ENCODE measurements around the gene PIP5K1C. TPM values are rescaled to one million over a fixed set of nuclear protein-coding genes. Genes with fewer than 3 reads are reported as not detected.
A peak's percentile ranks its signal among the peaks of the same experiment; 100 is the strongest.

The PIP5K1C gene
- total RNA-seq, 4 donors from 2014 or later: 16.1 to 21.1 (median 17.4) TPM

DNA sequence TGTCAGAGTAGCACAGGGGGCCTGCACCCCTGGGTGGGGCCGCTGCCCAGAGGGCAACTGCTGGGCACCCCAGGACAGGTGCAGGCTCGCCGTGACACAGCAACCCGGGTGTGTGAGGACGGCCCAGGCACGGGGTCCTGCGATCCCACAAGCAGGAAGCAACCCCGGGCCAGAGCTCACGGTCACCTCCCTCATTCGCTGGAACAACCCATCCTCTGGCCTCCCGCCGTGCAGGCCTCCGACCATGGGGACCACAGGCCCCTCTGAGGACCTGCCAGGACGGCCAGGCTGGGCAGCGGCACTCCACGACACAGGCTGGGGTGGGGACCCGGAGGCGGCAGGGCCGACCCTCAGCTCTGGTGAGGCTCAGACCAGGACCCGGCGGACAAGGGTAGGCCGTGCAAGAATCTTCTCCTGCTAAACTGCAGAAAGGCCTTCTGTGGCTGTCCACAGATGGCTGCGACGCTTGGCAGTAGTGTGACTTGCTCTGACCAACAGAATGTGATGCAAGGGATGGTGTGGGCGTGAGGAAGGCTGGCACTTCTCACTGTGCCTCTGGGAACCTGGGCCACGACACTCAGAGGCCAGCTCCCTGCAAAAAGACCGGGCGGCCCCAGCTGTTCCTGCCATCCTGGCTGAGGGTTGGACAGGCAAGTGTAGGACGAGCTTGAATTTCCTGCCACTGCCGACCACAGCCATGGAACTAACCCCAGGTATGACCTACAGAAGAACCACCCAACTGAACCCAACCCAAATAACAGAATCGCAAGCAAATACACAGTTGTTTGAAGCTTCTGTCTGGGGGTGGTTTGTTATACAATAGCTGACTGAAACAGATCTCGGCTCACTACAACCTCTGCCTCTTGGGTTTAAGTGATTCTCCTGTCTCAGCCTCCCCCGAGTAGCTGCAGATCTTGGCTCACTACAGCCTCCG, 26.5 kb downstream of the PIP5K1C start:
- no peak for ATAC-seq (ENCODE audit: low FRiP score)
- no peak for DNase-seq (ENCODE audit: low spot score)
- TF ChIP-seq, protein P1, sequence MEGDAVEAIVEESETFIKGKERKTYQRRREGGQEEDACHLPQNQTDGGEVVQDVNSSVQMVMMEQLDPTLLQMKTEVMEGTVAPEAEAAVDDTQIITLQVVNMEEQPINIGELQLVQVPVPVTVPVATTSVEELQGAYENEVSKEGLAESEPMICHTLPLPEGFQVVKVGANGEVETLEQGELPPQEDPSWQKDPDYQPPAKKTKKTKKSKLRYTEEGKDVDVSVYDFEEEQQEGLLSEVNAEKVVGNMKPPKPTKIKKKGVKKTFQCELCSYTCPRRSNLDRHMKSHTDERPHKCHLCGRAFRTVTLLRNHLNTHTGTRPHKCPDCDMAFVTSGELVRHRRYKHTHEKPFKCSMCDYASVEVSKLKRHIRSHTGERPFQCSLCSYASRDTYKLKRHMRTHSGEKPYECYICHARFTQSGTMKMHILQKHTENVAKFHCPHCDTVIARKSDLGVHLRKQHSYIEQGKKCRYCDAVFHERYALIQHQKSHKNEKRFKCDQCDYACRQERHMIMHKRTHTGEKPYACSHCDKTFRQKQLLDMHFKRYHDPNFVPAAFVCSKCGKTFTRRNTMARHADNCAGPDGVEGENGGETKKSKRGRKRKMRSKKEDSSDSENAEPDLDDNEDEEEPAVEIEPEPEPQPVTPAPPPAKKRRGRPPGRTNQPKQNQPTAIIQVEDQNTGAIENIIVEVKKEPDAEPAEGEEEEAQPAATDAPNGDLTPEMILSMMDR (IDR thresholded peaks at IDR 0.05): no peak

DNA sequence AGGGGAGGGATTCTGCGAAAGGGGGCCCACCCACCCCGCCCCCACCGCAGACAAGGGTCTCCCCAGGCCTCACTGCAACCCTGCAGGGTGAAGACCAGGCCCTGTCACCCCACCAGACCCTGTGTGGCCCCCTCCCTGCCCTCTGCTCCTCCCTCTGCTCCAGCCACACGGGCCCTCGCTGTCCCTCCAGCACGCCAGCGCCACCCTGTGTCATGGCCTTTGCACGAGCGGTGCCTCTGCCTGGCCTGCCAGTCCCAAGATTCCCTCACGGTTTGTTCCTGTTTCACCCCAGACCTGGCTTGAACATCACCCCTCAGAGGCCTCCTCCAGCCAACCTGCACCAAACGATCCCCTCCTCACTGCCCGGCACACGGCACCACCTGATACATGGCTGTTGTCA, 27.3 kb downstream of the PIP5K1C start:
- DNase-seq (ENCODE audit: low spot score): no peak
- TF ChIP-seq, protein P1 (IDR thresholded peaks at IDR 0.05): no peak
- ATAC-seq (ENCODE audit: low FRiP score): no peak

DNA sequence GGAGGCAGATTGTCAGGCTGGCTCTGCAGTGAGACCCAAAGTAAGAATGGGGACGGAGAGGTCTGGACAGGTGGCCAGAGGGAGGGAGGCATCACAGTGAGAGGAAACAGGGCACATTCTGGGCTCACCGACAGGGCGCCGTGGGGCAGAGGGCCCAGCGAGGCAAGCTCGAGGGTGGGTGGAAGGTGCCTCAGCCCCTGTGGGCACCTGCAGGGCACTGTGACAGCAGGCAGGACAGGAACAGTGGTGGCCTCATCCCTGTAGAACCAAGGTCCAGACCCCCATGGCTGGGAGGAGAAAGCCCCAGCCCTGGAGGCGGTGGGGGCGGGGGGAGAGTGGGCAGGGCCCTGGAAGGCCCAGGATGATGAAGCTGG, 27.7 kb downstream of the PIP5K1C start:
- TF ChIP-seq, protein P1 (IDR thresholded peaks at IDR 0.05): no peak
- ATAC-seq (ENCODE audit: low FRiP score) (no peak), DNase-seq (ENCODE audit: low spot score) (no peak)

DNA sequence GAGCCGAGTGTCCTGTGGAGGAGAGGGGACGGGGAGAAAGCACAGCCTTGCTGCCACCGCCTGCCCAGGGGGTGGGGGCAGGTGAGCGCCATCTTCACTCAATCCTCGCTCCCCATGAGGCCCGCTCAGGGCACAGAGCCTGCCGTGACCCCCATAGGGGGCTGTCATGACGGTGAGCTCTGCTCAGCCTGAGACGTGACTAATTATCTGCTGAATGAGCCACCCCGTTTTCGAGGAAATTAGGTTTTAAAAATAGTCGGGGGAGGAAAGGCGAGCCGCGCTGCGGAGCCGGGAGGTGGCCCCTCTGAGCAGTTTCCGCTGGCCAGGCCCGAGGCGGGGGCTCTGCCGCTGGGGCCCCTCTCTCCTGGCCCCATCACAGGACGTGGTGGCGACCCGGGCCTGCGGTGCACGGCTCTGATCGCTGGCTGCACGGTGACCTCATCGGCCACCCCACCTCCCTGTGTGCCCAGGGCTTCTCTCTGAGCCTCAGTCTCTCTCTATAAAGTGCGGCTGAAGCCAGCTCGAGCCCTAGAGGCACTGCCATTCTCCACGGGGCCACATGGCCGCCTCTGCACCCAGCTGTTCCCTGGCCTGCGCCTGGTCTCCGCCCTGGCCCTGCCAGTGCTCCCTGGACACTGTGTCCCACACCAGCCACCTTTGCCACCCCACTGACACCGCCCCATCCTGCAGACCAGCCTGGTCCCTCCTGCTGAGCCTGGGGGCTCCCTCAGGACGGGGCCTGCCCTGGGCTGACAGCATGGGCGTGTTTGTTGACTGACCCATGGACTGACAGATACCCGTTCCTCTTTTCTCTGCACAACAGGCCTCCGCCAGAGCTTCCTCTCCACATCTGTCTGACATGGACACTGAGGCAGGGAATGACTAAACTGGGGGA, 28.3 kb downstream of the PIP5K1C start:
- TF ChIP-seq, protein P1 (IDR thresholded peaks at IDR 0.05): no peak
- no peak for DNase-seq (ENCODE audit: low spot score)
- ATAC-seq (ENCODE audit: low FRiP score): no peak

DNA sequence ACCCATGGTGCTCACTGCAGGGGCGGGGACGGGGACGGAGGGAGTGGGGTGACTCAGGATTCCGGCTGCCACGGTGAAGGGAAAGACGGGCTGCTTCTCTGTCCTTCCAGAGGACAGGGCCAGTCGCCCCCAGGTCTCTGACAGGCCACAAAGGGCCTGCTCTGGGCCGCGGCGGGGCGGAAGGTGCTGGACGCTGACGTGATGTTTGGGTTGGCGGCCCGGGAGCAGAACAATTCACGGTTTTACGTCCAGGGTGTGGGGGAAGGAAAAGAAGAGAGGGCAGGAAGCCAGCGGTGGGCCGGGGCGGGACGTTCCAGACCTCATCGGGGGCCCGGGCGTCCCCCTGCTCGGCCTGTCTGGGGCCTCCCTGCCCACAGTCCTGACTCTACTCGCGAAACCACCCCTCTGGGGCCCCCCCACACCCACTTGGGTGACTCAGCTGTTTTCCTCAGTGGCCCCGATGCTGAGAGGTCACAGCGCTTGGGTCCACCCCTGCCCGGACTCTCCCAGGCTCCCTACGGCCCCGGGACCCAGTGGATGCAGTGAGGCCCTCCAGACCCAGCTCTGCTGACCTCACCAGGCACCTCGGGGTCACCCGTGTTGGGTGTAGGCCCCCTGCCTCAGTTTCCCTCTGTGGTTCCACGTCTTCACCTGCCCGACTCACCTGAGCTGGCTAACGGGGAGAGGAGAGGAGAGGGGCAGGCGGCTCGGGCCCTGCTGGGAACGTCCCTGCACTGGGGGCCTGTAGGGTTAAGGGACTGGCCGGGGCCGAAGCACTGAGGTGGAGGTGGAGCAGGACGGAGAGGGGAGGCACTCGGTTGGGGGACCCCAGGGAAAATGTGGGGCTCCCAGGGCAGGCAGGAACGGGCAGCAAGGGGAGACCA, 29.2 kb downstream of the PIP5K1C start:
- ATAC-seq (ENCODE audit: low FRiP score) (peak; percentile 46), DNase-seq (ENCODE audit: low spot score) (peak; percentile 53)
- TF ChIP-seq, protein P1 (IDR thresholded peaks at IDR 0.05): no peak
